ENCODE data around the gene KIF26A.

KIF26A gene

DNA sequence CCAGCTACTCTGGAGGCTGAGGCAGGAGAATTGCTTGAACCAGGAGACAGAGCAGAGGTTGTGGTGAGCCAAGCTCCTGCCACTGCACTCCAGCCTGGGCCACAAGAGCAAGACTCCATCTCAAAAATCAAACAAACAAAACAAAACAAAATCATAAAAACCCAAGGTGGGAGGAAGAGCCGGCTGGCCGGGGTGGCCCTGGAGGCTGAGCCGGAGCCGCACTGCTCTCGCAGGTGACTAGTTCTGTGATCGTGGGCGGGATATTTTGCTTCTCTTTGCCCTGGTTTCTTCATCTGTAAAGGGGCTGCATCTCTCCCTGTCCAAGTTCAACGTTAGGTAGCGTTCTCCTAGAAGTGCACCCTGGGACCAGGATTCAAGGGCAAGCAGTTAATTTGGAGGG is 73.4 kb downstream of the KIF26A start:
- TF ChIP-seq, protein P1, sequence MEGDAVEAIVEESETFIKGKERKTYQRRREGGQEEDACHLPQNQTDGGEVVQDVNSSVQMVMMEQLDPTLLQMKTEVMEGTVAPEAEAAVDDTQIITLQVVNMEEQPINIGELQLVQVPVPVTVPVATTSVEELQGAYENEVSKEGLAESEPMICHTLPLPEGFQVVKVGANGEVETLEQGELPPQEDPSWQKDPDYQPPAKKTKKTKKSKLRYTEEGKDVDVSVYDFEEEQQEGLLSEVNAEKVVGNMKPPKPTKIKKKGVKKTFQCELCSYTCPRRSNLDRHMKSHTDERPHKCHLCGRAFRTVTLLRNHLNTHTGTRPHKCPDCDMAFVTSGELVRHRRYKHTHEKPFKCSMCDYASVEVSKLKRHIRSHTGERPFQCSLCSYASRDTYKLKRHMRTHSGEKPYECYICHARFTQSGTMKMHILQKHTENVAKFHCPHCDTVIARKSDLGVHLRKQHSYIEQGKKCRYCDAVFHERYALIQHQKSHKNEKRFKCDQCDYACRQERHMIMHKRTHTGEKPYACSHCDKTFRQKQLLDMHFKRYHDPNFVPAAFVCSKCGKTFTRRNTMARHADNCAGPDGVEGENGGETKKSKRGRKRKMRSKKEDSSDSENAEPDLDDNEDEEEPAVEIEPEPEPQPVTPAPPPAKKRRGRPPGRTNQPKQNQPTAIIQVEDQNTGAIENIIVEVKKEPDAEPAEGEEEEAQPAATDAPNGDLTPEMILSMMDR (IDR thresholded peaks at IDR 0.05; ENCODE audit: low read length, missing control alignments) = no peak
- no peak for DNase-seq (ENCODE audit: low read depth)
- H3K4me3 ChIP-seq (replicated peaks; ENCODE audit: low read depth, low read length) = no peak overlapping the region

DNA sequence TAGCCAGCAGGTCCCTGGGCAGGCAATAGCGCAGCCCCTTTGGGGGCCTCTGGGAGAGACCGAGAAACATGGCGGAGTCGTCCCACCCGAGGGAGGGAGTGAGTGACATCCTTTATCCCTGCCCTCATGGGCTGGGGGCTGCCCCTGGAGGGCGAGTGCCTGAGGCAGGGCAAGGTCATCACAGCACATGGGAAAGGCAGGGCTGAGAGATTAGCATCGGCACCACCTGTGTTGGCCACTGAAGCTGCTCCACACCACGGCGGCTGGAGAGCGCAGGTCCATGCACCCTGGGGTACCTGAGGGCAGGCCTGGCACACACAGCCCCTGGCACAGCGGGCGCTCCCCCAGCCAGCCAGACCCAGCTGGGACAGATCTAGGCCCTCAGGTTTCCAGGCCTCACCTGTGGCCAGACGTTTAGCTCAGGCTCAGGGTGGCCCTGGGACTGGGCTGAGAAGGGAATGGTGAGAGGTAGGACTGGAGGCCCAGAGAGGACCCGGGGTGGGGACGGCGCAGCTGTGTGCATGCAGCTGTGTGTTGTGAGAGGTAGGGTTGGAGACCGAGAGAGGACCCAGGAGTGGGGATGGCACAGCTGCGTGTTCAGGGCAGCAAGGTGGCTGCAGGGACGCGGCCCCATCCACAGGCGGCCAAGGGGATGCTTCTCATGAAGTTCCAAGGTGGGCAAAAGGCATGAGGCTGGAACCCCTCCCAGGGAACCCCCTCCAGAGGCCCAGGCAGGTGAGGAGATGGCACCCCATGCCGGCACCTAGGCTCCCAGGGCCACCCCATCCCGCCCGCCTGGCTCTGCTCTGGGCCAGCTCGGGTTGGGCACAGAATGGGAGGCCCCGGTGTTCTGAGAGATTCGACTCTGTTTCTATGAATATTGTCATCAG is 74.1 kb downstream of the KIF26A start:
- H3K4me3 ChIP-seq (replicated peaks; ENCODE audit: low read depth, low read length) = no peak overlapping the region
- TF ChIP-seq, protein P1 (IDR thresholded peaks at IDR 0.05; ENCODE audit: low read length, missing control alignments) = no peak
- DNase-seq (ENCODE audit: low read depth) = no peak

DNA sequence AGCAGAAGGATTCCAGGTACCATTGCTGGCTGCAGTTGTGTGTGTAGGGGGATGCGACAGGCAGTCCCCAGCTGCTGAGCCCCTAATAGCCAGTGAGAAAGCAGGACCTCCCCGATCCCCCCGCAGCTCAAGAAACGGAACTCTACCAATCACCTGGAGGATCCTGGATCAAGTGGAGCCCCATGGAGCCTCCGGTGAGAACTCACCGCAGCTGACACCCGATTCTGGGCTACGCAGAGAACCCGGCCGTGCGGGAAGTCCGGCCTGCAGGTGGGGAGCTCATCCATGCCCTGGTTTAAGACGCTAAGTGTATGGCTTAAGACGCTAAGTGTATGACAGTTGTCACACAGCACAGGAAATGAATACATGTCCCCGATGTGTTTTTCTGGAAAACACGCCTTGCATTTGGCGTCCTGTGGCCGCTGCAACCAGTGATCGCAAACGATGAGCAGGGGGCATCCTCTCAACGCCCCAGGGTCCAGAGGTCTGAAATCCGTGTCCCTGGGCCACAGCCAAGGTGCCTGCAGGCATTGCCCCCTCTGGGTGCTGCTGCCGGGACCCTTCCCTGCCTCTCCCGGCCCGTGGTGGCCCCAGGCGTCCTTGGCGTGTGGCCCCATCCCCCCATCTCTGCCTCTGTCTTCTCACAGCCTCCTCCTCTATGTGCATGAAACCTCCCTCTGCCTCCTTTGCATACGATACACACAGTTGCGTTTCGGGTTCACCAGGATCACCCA is 75.1 kb downstream of the KIF26A start:
- H3K4me3 ChIP-seq (replicated peaks; ENCODE audit: low read depth, low read length) = no peak overlapping the region
- TF ChIP-seq, protein P1 (IDR thresholded peaks at IDR 0.05; ENCODE audit: low read length, missing control alignments) = no peak
- DNase-seq (ENCODE audit: low read depth) = no peak

DNA sequence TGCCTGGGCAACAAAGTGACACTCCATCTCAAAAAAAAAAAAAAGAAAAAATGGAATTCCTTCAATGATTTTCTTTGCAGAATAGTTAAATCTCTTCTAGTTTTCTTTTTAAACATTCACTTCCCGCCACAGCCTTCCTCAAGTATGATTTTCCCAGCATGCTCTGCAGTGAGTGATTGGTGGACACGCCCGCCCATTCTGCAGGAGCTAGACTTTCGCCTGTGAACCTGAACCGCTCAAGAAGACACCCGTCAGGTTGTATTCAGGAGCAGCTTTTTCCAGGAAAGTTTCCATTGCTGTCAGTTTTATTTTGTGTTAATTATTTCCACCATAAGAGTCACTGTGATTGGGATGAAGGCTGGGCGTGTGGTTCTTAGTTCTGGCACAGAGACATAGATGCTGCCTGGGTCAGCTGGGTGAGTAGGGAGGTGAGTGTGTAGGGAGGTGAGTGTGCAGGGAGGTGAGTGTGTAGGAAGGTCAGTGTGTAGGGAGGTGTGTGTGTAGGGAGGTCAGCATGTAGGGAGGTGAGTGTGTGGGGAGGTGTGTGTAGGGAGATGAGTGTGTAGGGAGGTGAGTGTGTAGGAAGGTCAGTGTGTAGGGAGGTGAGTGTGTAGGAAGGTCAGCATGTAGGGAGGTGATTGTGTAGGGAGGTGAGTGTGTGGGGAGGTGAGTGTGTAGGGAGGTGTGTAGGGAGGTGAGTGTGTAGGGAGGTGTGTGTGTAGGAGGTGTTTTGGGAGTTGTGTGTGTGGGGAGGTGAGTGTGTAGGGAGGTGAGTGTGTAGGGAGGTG is 76.2 kb downstream of the KIF26A start:
- TF ChIP-seq, protein P1 (IDR thresholded peaks at IDR 0.05; ENCODE audit: low read length, missing control alignments) = no peak
- DNase-seq (ENCODE audit: low read depth) = no peak
- H3K4me3 ChIP-seq (replicated peaks; ENCODE audit: low read depth, low read length) = no peak overlapping the region

DNA sequence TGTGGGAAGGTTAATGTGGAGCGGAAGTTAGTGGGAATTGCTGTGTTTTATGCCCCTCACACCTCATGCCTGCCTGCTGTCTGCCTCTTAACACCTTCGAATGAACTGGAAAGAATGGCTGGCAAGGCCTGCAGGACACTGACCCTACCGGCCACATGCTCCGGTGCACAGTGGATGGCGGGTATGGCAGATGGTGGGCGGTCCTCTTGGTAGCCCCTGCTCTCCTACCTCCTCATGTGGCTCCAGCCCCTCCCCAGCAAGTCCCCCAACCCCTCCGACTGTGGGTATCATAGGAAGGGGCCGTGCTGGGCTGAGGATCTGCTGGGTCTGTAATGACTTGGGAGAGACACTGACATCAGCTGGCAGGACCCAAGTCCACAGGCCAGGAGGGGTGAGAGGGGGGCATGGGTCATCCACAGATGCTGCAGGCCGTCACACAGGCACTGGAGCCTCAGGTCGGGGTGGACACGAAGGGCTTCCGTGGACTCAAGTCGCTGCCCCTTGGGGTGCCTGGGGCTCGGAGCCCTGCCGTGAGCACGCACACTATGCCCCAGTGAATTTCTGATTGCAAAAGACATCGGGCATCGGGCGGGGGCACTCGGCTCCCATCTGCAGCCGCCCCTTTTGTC is 77.4 kb downstream of the KIF26A start:
- TF ChIP-seq, protein P1 (IDR thresholded peaks at IDR 0.05; ENCODE audit: low read length, missing control alignments) = no peak
- no peak for DNase-seq (ENCODE audit: low read depth)

DNA sequence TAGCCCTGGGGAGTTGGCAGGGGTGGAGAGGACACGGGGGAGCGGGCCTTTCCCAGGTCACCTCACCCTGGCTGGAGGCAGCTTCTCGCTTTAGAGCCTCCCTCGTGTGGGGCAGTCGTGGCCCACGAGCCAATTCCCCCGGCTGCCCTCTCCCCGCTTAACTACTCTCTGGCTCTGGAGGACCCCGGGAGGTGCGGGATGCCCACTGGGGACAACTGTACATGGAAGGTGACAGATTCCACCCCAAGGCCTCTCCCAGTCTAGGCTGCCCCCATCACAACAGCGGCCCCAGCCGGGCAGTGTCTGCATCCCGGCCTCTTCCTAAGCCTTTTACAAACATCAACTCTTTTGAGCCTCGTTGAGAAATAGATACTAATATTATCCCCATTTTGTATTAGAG is 78.1 kb downstream of the KIF26A start:
- H3K4me3 ChIP-seq (replicated peaks; ENCODE audit: low read depth, low read length) = no peak overlapping the region
- TF ChIP-seq, protein P1 (IDR thresholded peaks at IDR 0.05; ENCODE audit: low read length, missing control alignments) = no peak
- no peak for DNase-seq (ENCODE audit: low read depth)

More for the DNA sequence above, 77.4 kb downstream of the KIF26A start:
- no peak overlapping the region for H3K4me3 ChIP-seq (replicated peaks; ENCODE audit: low read depth, low read length)

All from fibroblast of pulmonary artery (primary cell).